Mesenteric fat pad (tissue), 1 donor: ENCODE data around the gene RBMS1. TPM values are rescaled to one million over a fixed set of nuclear protein-coding genes. Genes with fewer than 3 reads are reported as not detected.
"Not testable (repeated sequence)": the region's sequence is repeated elsewhere in the genome, so short reads cannot be mapped to it uniquely, and the experiment has no call there.

ENCODE experiments used
- DNase-seq: peaks from one replicate; pipeline ENCODE4 v3.0.0-alpha.2; 2020; ENCODE audit warnings: low spot score
- total RNA-seq: library from RNA; stranded (reverse); fragmentation: NEBNext Ultra II Directional; extraction: Animal tissue kit (Norgen Biotek cat#: 25700); gene quantifications from one replicate; pipeline ENCODE4 v1.2.1, GENCODE V29; 2021
- donor health status: DM: yes; HTN: yes; CAD: no.

RBMS1 gene
- total RNA-seq, 1 donor from 2014 or later, result 144 TPM

GRCh38 chr2:160434254-160434948 lies 59.2 kb downstream of the RBMS1 start:
- DNase-seq, result no peak

- DNase-seq, result no peak
Measured at GRCh38 chr2:160433466-160434140, 60.0 kb downstream of the RBMS1 start.

GRCh38 chr2:160432633-160433032 lies 61.0 kb downstream of the RBMS1 start:
- no peak for DNase-seq

- DNase-seq, result no peak
Measured at GRCh38 chr2:160431441-160431840, 62.2 kb downstream of the RBMS1 start.

- no peak for DNase-seq
Measured at GRCh38 chr2:160430001-160430344, 63.6 kb downstream of the RBMS1 start.

- DNase-seq, result no peak
Measured at GRCh38 chr2:160429248-160430000, 64.2 kb downstream of the RBMS1 start.

- no peak for DNase-seq
Measured at GRCh38 chr2:160428405-160428763, 65.2 kb downstream of the RBMS1 start.

GRCh38 chr2:160427629-160428404 lies 65.8 kb downstream of the RBMS1 start:
- no peak for DNase-seq

- DNase-seq, result no peak
Measured at GRCh38 chr2:160426604-160427003, 67.0 kb downstream of the RBMS1 start.

- no peak for DNase-seq
Measured at GRCh38 chr2:160425434-160426151, 68.0 kb downstream of the RBMS1 start.

- no peak for DNase-seq
Measured at GRCh38 chr2:160423126-160423525, 70.5 kb downstream of the RBMS1 start.

- not testable (repeated sequence) for DNase-seq
Measured at GRCh38 chr2:160421646-160422501, 71.7 kb downstream of the RBMS1 start.

GRCh38 chr2:160420711-160421110 lies 72.9 kb downstream of the RBMS1 start:
- no peak for DNase-seq

- DNase-seq, result no peak
Measured at GRCh38 chr2:160419776-160420505, 73.7 kb downstream of the RBMS1 start.

- no peak for DNase-seq
Measured at GRCh38 chr2:160418853-160419252, 74.8 kb downstream of the RBMS1 start.

- DNase-seq, result no peak
Measured at GRCh38 chr2:160418398-160418765, 75.2 kb downstream of the RBMS1 start.

- DNase-seq, result no peak
Measured at GRCh38 chr2:160417745-160418397, 75.7 kb downstream of the RBMS1 start.

- no peak for DNase-seq
Measured at GRCh38 chr2:160415991-160416390, 77.6 kb downstream of the RBMS1 start.

GRCh38 chr2:160411955-160412354 lies 81.7 kb downstream of the RBMS1 start:
- DNase-seq, result no peak
